ENCODE data around the gene TMEM54. TPM values are rescaled to one million over a fixed set of nuclear protein-coding genes. Genes with fewer than 3 reads are reported as not detected.

The TMEM54 gene
- total and polyA plus RNA-seq, 2 of the 13 experiments (the other 11 are each of a cell fraction or from before 2014, with no cell fraction given) = 2.5 to 2.9 TPM

- TF ChIP-seq TARDBP (CRISPR knock-in tag; IDR thresholded peaks at IDR 0.05) (peak; percentile 61; the same call in 1 of the 2 replicates), KDM5A (IDR thresholded peaks at IDR 0.05; ENCODE audit: borderline replicate concordance, low read length) (no peak), ZNF121 (CRISPR knock-in tag; IDR thresholded peaks at IDR 0.05) (peak; percentile 63; the same call in 1 of the 2 replicates), ZNF777 (CRISPR knock-in tag; IDR thresholded peaks at IDR 0.05) (peak; percentile 74), POLR2AphosphoS2 (IDR thresholded peaks at IDR 0.05; ENCODE audit: low read depth, low read length) (no peak), ZNF737 (CRISPR knock-in tag; IDR thresholded peaks at IDR 0.05; ENCODE audit: borderline replicate concordance) (0 out of 2 replicates have a peak, but pooled peaks have one; percentile 72), PTBP1 (IDR thresholded peaks at IDR 0.05; ENCODE audit: low read depth, low read length, poor library complexity, severe bottlenecking) (no peak), ZNF382 (CRISPR knock-in tag; IDR thresholded peaks at IDR 0.05; ENCODE audit: borderline replicate concordance) (no peak), ZNF552 (CRISPR knock-in tag; IDR thresholded peaks at IDR 0.05; ENCODE audit: borderline replicate concordance) (peak; percentile 58; the same call in 1 of the 2 replicates), ZNF703 (CRISPR knock-in tag; IDR thresholded peaks at IDR 0.05; ENCODE audit: borderline replicate concordance) (peak; percentile 66; the same call in 1 of the 2 replicates), RFX3 (CRISPR knock-in tag; IDR thresholded peaks at IDR 0.05) (peak; percentile 62; the same call in 1 of the 2 replicates), ZNF12 (CRISPR knock-in tag; IDR thresholded peaks at IDR 0.05) (peak; percentile 91), ZIK1 (CRISPR knock-in tag; IDR thresholded peaks at IDR 0.05; ENCODE audit: borderline replicate concordance, low read depth) (peak; percentile 96), HNF1A (IDR thresholded peaks at IDR 0.05; ENCODE audit: low read depth) (no peak), HNF1A (CRISPR knock-in tag; IDR thresholded peaks at IDR 0.05; ENCODE audit: borderline replicate concordance) (0 out of 2 replicates have a peak, but pooled peaks have one; percentile 43), SPEN (CRISPR knock-in tag; IDR thresholded peaks at IDR 0.05; ENCODE audit: low read depth) (peak; percentile 59; the same call in 1 of the 2 replicates), ZNF333 (CRISPR knock-in tag; IDR thresholded peaks at IDR 0.05; ENCODE audit: borderline replicate concordance) (peak; percentile 99; the same call in 1 of the 2 replicates), RXRB (CRISPR knock-in tag; IDR thresholded peaks at IDR 0.05; ENCODE audit: borderline replicate concordance) (peak; percentile 89), ZSCAN31 (CRISPR knock-in tag; IDR thresholded peaks at IDR 0.05; ENCODE audit: low read depth) (peak; percentile 92), ZNF30 (CRISPR knock-in tag; IDR thresholded peaks at IDR 0.05) (peak; percentile 98), RFXANK (CRISPR knock-in tag; IDR thresholded peaks at IDR 0.05) (peak; percentile 95), FOXO1 (CRISPR knock-in tag; IDR thresholded peaks at IDR 0.05) (peak; percentile 78), GPN1 (CRISPR knock-in tag; IDR thresholded peaks at IDR 0.05; ENCODE audit: borderline replicate concordance) (peak; percentile 97)
- TF ChIP-seq, protein P1, sequence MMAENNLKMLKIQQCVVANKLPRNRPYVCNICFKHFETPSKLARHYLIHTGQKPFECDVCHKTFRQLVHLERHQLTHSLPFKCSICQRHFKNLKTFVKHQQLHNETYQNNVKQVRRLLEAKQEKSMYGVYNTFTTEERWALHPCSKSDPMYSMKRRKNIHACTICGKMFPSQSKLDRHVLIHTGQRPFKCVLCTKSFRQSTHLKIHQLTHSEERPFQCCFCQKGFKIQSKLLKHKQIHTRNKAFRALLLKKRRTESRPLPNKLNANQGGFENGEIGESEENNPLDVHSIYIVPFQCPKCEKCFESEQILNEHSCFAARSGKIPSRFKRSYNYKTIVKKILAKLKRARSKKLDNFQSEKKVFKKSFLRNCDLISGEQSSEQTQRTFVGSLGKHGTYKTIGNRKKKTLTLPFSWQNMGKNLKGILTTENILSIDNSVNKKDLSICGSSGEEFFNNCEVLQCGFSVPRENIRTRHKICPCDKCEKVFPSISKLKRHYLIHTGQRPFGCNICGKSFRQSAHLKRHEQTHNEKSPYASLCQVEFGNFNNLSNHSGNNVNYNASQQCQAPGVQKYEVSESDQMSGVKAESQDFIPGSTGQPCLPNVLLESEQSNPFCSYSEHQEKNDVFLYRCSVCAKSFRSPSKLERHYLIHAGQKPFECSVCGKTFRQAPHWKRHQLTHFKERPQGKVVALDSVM (CRISPR knock-in tag; IDR thresholded peaks at IDR 0.05) = peak; percentile 59
Observed at GRCh38 chr1:32886004-32886827, 15.0 kb downstream of the TMEM54 start, which contains the start of gene HPCA (continued).
